GM19043 (cell line): ENCODE data around the gene AGAP1.
"Not testable (repeated sequence)": the region's sequence is repeated elsewhere in the genome, so short reads cannot be mapped to it uniquely, and the experiment has no call there.

Experiments
- ATAC-seq: cut with Tn5 transposase; IDR thresholded peaks from one replicate; pipeline ENCODE4 v1.9.1; 2021; ENCODE audit warnings: low read depth; ENCODE audit not compliant: unreplicated experiment

The AGAP1 gene

DNA sequence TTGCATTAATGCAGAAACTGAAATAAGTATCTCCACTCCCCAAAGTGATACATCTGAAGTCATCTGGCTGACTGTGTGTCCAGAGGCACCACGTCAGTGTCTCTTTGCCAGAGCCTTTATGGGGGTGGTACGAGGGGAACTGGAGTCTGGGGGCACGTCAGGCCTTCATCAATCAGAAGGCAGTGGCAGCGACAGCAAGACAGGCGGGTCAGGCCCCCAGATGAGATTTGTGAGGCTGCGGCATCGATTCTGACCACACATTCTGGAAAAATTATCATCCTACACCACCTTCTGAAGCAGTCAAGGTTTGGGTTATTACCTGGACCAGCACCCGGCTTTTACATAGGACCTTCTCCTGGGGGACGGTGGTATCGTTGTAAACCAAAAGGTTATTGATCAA, 450.7 kb downstream of the AGAP1 start:
- no peak for ATAC-seq

DNA sequence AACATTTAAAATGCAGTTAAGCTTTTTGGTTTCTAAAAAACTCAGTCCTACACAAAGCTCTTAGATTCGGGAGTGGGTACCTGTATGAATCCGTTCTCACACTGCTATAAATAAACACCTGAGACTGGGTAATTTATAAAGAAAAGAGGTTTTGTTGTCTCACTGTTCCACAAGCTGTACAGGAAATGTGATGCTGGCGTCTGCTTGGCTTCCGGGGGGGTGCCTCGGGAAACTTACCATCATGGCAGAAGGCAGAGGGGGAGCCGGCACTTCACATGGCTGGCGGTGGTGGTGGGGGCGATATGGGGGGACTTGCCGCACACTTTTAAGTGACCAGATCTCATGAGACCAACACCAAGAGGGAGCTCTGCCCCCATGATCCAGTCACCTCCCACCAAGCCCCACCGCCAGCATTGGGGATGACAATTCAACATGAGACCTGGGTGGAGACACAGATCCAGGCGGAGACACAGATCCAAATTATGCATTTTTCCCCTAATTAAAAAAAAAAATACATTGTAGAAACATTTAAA, 451.8 kb downstream of the AGAP1 start:
- ATAC-seq = no peak

DNA sequence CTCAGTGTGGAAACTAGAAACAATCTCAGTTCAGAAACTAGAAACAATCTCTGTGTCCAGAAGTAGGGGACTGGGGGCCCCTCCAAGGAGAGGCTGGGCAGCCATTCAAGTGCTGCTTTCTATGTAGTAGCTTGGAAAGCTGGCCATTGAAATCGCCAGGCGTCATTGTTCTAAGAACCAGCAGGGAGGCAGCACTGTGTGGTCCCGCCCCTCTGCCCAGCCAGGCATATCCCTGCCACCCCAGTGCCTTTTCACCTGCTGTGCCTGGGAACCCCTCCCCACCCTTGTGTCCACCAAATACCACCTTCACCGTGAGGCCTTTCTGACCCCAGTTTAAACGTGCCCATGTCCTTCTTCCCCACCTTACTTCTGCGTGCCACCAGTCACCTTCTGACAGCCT, 452.7 kb downstream of the AGAP1 start:
- no peak for ATAC-seq

DNA sequence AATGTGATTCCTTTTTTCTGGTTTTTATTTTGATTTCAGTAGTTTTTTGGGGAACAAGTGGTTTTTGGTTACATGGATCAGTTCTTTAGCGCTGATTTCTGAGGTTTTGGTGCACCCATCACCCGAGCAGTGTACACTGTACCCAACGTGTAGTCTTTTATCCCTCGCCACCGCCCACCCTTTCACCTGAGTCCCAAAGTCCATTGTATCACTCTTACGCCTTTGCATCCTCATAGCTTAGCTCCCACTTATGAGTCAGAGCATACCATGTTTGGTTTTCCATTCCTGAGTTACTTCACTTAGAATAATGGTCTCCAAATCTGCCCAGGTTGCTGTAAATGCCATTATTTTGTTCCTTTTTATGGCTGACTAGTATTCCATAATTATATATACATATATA, 453.2 kb downstream of the AGAP1 start:
- ATAC-seq = not testable (repeated sequence)

DNA sequence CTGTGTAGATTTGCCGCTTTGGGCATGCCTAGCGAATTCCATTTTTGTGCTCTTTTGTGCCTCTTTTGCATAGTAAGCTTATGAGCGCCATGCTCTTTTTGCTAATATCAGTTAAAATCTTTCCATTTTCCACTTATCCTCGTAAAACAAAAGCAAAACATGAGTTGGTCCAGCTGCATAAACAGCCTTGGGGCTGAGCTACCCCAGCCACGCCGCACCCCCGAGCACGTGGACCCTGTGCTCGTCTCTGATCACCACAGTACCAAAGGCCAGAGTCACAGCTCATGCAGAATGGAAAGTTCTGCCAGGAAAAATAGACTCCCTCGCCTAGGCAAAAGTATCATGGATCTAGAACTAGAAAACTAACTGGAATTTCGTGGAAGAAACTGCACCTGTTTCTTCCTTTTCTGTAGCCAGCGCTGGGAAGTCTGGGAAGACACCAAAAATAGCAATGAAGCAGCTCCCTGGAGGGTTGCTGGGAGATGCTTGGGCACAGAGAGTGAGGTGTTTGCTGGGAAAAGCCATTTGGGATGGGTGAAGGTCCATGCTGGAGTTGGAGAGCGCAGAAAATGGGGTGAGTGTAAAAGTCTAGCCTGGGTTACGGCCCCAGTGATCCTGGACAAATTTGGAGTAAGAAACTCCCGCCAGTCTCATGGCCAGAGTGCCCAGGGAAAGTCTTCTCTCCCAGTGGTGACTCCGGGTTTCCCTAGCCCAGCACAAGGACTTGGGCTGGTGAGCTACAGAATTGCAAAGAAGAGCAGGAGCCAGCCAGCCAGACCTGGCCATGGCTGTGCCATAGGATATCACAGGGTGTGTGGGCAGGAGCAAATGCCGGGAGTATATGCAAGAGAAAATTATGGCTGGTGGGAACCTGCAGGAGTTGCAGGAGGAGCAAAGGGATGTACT, 456.0 kb downstream of the AGAP1 start:
- ATAC-seq = no peak

DNA sequence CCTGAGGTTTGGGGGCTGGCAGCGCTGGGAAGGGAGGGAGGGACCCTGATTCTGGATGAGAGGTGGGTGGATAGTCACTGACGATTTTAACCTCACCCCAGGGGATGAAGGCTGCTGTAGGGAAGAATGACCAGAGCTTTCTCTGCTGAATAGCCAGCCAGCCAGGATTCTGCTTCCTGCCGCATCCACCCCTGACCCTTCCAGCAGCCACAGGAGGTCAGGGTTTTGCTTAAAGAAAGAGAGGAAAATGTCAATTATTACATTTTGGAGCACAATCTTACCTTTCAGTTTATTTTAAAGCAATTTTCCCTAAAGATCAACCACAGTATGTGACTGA, 456.6 kb downstream of the AGAP1 start:
- no peak for ATAC-seq

DNA sequence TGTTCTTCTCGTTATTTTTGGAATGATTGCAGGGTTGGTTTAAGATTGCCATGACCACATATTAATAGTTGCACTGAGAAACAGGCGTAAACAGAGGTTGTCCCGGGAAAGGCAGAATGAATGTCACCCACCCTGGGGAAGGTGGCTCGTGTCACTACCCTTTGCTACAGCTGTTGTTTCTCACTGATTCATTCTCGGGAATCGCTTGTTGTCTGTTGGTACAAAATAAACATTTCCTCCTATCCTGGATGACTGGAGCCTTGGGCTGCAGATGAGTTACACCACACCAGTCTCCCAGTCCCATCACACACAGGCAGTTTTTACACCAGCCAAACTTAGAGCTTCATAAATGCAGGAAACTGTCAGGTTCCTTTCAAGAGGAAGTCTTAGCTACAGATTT, 457.6 kb downstream of the AGAP1 start:
- no peak for ATAC-seq

DNA sequence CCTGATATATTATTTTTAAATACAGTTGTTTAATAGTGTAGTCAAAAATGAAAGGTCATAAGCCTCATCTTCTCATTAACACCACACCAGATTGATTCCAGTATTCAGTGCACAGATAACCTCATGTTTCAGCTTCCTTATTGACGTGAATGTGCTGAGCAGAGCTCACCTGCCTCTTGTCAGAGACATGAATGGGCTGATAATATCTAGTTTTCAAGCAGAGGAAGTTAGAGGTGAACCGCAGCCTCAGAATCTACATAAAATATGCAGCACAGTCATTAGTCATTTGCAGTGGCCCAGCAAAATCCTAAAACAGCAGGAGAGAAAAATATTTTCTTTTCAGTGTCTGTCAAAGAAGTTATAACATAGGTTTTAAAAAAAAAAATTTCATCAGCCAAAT, 458.1 kb downstream of the AGAP1 start:
- ATAC-seq = no peak

DNA sequence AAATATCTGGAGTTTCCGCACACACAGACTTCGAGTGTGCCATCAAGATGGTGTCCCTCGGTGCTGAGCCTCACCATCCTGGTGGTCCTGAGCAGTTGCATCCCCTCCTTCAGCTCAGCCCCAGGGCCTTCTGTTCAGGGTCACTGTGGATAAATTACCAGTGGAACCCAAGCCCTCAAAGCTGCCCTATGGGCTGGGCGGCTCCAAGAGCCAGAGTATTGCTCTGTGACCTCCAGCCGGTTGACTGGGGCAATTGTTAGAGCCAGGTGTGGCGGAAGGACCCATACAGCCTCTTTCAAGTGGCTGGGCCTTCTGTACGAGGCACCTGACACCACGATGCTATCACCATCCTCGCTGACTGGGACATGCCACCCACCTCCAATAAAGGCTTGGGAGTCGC, 458.9 kb downstream of the AGAP1 start:
- no peak for ATAC-seq

DNA sequence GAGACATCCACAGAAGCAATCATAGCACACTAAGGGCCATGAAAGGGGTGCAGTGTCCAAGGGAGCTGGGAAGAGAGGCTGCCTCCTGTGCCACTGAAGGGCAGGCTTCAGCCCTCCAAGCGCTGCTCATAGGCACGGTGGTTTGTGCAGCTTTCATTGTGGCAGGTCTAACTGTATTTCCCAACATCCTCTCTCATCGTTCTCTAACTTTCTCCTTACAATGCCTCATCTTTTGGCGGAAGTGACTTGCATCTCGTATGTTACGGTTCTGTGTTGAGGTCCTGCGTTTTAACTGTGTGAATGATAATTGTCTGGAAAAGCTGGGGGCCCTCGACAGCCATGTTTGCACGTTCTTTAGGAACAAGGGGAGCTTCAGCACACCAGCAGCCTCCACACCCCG, 460.4 kb downstream of the AGAP1 start:
- no peak for ATAC-seq

DNA sequence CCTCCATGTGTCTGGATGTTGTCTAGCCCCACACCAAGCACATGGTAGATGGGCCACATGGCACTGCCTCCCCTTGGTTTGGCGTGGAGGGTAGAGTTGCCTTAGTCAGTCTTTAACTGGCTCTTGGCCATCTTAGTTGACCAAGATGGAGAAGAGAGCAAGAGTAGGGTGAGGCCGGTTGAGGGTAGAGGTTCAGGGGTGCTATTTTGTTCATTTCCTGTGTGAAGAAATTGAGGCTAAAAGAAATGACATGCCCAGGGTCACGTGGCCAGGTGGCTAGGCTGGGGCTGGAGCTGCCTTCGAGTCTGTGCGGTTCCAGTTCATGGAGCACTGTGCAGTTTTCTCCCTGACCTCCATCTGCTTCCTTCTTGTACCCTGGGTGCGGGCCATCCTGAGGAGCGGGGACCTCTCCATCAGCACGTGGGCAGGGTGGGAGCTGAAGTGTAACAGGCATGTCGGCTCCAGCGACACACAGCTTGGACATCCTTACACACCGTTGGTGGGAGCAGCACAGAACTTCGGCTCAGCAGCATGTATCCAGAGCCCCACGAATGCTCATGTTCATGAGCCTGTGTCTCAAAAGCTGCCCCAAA, 461.1 kb downstream of the AGAP1 start:
- ATAC-seq = no peak

DNA sequence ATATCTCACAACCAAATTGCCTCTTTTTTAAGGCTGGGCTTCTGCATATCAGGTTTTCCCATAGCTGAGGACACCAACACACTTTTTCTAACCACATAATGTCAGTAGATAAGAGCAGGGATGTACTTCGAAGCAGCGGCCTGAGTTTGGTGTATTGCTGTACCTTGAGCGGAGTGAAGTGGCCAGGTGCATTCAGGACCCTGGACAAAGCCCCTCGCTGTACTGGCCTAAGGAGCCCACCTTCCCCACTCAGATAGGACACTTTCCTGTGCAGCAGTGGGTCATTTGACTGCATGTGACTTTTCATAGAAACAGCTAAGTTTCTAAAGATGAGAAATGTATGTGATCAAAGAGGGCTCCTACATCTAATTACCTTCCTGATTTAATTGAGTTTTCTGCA, 461.8 kb downstream of the AGAP1 start:
- no peak for ATAC-seq

DNA sequence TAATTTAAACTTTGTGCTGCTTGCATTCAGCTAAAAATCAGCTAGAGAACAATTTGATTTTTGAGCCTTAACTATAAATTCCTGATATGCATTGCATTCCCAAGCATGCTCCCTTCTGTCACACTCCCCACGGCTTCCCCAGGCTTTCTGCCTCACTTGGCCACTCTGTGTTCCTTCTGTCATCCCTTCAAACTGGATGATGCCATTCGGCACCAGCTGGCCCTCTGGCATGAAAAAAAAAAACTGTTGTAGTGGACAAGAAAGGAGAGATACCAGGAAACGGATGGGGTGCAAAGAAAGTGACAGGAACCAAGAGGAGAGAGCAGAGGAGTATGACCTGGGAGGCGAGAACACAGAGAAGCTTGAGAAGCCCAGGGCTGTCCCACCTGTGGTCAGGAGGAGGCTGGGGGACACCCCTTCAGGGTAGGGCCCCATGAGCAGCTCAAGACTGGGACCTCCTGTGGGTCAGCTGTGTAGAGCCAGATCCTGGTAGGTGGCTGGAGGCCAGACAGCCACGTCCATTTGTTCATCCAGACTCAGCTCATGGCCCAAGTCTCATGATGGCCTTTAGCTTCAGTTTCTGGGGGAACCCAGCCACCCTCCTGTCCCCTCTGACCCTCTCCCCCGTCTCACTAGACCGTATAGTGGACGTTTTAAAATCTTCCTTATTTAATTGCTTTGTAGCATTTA, 462.6 kb downstream of the AGAP1 start:
- no peak for ATAC-seq

DNA sequence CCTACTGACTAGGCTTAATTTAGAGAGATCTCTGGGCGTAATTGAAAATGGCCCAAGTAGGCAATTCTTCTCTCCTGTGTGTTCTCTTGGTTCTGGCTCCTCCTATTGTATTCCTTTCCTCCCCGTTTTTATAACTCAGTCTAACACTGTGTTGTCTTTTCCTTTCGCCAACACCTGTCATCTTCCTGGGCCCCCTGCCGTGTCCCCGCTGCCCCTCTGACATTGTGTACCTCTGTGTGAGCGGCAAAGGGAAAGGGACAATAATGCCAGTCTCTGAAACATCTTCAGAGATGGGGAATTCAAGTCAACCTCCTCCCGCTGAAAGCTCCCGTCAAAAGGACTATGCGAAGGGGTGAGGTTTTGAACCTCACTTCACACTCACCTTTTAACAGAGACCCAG, 463.4 kb downstream of the AGAP1 start:
- no peak for ATAC-seq

DNA sequence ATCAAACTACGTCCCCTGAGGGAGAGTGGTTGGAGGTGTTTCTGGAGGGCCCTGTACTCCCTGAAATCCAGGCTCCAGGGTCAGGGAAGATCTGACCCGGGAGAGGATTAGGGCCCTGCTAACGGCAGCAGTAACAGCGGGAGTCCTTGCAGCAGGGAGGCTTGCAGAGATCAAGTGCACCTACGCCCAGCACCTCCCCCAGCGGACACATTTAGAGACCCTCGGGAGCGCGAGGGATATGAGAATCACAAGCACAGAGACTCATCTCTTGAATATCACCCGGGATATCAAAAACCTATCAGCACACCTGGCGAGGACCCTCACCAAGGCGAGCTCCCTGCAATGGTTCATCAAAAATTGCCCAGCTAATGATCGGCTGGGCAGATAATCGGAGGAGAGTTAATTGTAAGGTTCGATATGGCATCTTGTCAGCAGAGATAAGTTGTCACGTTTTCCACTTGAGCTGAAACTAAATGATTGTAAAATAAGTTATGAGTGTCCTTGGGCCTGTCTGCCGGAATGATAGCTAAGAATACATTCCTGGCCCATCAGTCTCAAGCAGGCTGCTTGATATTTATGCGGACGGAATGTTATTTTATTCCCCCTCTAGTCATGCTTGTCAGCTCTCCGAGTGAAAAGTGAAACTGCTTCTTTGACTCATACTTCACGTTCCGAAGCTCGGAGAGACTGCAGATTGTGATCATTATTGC, 464.5 kb downstream of the AGAP1 start:
- ATAC-seq = no peak

DNA sequence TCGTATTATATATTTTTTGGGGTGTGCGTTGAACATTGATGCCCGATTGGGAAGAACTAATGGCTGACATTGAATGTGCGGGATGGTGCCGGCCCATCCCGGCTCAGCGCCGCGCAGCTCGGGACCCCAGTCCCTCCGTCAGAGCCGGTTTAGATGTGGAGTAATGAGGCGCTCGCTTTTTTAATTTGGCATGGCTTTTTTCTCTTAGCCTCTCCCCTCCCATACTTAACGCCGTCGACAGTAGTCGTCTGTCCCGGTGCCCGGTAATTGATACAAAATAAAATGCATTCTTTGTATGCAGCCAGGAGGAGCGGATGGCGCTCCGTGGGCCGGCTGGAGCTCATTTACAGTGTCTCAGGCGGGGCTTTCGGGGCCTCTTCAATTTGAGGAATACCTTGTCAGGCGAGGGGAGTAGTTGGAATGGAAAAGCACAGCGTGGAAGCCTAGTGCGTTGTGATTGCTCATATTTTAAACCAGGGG, 465.1 kb downstream of the AGAP1 start:
- ATAC-seq = no peak

DNA sequence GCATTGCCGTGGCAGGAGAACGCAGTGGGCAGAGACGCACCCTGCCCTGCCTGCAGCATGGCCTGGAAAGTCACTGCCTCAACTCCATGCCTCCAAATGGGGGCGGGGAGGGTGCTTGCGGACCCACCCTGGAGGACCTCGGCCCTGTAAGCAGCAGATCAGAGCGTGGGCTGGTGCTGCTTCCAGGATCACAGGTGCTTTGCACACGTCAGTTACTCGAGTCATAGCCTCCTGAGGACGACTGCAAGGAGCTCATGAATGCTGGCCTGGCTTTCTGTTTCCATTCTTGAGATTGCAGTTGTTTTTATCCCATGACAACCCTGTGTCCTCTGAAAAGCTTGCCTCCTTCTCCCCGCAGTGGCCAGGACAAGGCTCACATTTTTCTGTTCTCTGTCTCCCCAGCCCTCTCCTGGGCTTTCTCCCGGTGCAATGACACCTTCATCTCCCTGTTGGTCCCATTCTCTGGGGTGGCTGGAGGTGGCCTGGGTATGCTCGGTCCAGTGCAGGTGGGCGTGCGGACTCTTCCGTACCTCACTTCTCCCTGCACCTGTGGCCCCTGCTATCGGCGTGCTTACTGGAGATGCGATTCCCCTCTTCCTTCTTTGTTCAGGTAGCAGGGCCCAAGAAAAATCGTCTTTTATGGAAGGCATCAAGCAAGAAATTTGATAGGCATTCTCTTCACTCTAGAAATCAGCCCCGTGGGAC, 466.3 kb downstream of the AGAP1 start:
- ATAC-seq = no peak

DNA sequence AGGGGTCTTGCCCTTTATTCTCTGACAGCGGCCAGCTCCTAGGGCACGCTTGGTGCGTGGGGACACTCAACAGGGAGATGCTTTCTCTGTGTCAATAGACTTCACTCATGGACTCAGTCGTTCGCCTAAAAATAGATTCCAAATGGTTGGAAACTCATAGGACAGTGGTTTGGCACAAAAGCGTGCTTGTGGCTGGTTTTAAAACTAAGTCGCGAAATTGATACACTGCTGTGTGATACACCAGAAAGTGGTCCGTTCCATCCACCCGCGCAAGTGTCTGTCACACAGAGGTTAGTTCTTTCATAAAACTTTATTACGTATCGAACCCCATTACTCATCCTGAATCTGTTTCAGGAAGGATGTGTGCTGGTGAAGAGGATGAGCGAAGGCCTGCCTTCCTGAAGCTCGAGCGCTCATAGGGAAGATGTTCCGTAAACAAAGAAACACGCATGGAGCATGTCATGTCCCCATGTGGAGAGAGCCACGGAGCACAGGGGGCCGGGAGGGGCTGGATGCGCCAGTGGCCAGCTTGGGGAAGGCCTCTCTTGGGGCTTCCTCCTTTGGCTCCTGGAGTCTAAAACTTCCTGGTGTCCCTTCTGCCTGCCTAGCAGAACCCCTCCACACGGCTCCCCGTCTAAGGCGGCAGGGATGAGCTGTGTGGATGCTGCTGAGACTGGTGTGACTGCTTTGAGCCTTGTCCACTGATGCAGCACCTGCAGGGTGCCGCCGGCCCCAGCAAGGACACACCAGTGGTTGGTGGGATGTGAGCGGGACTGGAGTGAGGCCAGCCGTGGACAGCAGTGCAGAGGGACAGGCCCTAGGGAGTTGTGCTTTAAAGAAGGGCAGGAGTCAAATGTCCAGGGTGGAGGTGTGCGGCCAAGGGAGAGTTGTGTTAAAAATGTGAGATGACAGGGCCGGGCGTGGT, 467.1 kb downstream of the AGAP1 start:
- ATAC-seq = no peak

DNA sequence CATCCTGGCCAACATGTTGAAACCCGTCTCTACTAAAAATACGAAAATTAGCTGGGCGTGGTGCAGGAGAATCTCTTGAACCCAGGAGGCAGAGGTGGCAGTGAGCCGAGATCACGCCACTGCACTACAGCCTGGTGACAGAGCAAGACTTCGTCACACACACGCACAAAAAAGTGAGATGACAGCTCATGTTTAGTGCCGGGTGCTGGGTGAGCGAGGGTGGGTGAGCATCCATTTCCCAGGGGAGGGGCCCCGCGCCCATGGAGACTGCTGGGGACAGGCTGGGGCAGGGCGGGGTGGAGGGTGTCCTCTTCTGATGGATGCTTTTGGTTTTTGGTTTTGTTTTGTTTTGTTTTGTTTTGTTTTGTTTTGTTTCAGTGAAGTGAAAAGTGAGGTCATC, 467.9 kb downstream of the AGAP1 start:
- no peak for ATAC-seq
